NB4 (cell line): ENCODE data around the gene ACSS2.

Source experiments
- MYC ChIP-seq: IDR thresholded peaks from 2 replicates; pipeline ENCODE4 v1.6.1; 2011; ENCODE audit warnings: low read depth, low read length
- POLR2A ChIP-seq: IDR thresholded peaks from 2 replicates; pipeline ENCODE4 v1.6.1; 2011; ENCODE audit warnings: mild to moderate bottlenecking; ENCODE audit not compliant: insufficient read length; ENCODE audit errors: extremely low read depth
- TF ChIP-seq, protein P1 (sequence below): IDR thresholded peaks from one replicate; pipeline ENCODE4 v1.5.1; 2012; ENCODE audit warnings: low read depth, low read length
- TF ChIP-seq, protein P2 (sequence below): IDR thresholded peaks from 2 replicates; pipeline ENCODE4 v1.6.1; 2011; ENCODE audit warnings: low read depth, low read length

DNA sequence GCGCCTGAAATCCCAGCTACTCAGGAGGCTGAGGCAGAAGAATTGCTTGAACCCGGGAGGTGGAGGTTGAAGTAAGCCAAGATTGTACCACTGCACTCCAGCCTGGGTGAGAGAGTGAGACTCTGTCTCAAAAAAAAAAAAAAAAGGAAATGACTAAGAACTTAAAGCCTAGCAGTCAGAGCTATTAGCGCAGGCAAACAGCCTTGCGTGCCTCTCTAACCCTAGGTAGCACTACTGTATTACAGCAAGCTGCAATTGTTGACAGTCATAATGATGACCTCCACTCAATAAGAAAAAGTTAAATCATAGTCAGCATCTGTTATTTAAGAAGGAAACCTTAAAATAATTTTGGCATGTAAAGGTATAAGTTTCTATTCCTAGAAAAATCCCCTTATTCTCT lies 64.8 kb downstream of the ACSS2 start:
- TF ChIP-seq, protein P1, sequence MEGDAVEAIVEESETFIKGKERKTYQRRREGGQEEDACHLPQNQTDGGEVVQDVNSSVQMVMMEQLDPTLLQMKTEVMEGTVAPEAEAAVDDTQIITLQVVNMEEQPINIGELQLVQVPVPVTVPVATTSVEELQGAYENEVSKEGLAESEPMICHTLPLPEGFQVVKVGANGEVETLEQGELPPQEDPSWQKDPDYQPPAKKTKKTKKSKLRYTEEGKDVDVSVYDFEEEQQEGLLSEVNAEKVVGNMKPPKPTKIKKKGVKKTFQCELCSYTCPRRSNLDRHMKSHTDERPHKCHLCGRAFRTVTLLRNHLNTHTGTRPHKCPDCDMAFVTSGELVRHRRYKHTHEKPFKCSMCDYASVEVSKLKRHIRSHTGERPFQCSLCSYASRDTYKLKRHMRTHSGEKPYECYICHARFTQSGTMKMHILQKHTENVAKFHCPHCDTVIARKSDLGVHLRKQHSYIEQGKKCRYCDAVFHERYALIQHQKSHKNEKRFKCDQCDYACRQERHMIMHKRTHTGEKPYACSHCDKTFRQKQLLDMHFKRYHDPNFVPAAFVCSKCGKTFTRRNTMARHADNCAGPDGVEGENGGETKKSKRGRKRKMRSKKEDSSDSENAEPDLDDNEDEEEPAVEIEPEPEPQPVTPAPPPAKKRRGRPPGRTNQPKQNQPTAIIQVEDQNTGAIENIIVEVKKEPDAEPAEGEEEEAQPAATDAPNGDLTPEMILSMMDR: no peak
- no peak for TF ChIP-seq POLR2A
- TF ChIP-seq MYC: no peak
- TF ChIP-seq, protein P2, sequence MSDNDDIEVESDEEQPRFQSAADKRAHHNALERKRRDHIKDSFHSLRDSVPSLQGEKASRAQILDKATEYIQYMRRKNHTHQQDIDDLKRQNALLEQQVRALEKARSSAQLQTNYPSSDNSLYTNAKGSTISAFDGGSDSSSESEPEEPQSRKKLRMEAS: no peak
